Activated naive CD4-positive, alpha-beta T cell treated with anti-CD3 and anti-CD28 coated beads, Interleukin-2, amount 50 U/mL, for 16 hours (primary cell): ENCODE results near the gene CCDC136.
A peak's percentile ranks its signal among the peaks of the same experiment; 100 is the strongest.

Experiments used
- DNase-seq: peaks from one replicate; pipeline ENCODE4 v3.0.0-alpha.2; 2020

Gene CCDC136

DNA sequence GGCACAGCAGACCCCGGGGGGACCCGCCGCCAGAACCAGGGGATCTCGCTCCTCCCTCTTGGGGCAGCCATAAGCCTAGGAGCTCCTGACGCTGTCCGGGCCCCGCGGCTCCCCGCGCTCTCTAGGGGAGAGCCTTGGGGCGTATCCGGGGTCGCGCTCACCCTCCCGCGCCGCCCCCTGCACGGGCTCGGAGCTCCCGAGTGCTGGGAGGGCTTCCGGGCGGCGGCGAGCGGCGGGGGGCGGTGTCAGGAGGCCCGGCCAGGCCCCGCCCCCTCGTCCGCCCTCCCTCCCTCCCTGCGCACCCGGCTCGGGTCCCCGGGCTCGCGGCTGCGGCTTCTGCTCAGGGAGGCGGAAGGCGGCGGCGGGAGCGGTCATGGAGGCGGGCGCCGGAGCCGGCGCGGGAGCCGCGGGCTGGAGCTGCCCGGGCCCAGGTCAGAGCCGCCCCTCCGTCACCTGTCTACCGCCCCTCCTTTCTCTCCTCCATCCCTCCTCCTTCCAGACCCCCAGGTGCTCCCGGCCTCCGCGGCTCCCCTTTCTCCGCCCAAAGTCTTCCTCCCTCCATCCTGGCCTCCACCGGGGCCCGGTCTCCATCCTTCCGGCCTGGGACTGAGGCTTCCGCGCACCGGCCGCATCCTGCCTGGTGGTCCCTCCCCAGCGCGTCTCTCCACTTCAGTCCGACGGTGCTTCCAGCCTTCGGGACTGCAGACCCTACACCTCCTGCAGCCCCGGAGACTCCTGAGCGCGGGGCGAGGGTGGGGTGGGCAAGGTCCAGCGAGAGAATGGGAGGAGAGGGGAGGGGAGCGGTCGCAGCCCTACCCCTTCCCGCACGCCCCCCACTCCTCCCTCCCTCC, at the start of gene CCDC136:
CCDC136 (plus strand) TSS at position 848 of the 851 bp plus-strand sequence. CDS start 444 bp downstream, outside the sequence.
- DNase-seq = peak; percentile 77

DNA sequence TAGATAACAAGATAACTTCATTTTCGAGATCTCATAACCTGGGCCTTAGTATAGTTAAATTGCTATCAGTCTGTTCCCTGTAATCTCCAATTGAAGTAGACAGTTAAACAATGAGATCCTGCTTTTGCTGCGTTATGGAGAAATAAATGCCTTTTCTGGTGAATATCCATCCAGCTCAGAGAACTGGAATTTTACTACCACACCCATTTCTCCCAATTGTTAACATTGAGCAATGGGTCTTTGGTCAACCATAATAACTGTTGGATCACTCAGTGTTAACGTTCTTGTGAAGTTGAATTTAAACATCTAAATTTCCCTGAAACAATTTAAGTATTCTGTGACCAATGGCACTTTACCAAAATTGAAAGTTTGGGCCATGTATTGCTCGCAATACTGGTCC, 49.6 kb upstream of the CCDC136 start:
- no peak for DNase-seq

DNA sequence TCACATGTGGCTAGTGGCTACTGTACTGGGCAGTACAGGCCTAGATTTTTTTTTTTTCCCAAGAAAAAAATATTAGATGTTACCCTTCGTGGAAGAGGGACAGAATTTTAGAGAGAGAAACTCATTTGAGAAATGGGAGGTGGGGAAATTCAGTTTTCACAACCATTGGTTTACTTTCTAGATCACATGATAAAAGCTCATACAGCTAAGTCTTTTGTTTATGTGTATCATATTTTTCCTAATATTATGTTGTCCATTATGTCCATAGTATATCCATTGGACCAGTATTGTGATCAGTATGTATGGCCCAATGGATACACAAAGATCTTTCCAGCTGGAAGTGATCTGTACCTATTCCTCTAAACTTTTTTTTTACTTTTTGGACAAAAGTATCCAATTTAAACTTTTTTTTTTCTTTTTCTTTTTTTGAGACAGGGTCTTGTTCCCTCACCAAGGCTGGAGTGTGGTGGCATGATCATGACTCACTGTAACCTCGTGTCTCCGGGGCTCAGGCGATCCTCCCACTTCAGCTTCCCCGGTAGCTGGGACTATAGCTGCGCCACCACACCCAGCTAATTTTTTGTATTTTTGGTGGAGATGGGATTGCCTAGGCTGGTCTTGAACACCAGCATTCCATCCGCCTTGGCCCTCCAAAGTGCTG, 48.5 kb upstream of the CCDC136 start:
- no peak for DNase-seq

DNA sequence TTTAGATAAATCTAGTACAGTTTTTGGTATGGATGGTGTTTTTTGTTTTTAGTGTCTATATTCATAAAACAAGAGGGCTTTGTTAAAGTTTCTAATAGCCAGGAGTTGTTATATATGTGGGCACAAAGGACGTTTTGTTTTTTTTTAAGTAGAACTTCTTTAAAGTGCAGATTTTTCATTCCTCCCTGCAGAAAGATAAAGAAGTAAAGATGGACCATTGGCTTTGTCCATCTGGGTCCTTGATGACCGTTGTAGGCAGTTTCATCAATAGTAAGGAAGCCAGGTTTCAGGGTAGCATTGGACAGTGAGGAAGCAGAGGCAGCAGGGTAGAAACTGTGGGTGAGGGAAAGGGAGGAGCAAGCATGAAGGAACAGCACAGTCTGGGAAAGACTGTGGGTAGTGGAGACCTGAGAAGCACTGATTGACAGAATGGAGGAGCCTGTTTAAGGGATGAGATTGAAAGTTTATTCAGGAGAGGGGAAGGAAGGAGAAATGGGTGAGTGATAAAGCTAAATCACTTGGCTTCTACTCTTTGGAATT, 47.3 kb upstream of the CCDC136 start:
- DNase-seq = no peak

DNA sequence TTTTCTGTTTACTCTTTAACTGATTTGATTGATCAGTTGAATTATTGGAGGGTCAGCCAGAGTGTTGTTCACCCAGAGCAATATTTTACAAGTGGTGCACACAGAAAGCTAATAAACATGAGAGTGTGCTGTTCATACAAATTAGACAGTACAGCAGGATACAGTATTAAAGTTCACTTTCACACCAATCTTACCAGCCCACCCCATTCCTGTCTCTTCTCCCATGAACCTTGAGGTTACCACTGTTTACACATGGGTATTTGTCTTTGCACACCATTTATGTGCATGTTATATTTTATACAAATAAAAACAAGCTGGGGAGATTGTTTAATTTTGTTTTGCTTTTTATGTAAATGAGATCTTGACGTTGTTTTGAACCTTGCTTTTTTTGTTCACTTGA, 46.1 kb upstream of the CCDC136 start:
- no peak for DNase-seq

DNA sequence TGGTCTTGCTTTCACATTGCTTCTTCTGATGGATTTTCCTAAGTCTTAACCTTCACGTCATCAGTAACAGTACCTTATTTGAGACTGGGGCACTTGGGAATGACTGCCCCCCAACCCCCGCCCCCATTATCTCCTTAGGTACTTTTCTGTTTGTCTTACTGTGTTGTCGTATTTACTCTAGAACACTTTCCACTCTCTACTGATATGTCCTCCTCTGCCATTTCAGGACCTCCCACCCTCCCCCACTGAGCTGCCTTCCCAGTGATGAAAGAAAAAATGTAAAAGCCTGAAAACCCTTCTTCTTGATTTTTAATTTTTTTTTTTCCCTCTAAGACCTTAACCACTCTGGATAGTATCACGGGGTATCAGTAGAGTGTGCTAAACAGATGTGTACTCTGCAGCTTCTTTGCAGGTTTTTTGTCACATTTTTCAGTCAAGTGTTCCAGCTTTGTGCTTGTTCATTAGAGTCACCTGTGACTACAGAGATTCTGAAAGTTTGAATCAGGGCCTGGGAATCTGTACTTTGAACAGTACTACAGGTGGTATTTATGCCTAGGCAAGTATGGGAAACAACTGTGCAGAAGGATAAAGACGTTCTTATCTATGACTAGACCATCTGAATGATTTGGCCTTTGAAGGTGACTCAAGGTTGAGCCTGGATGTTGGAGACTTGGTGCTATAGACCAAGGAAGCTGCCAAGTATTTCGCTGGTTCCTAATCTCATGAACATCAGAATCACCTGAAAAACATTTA, 44.3 kb upstream of the CCDC136 start:
- no peak for DNase-seq

DNA sequence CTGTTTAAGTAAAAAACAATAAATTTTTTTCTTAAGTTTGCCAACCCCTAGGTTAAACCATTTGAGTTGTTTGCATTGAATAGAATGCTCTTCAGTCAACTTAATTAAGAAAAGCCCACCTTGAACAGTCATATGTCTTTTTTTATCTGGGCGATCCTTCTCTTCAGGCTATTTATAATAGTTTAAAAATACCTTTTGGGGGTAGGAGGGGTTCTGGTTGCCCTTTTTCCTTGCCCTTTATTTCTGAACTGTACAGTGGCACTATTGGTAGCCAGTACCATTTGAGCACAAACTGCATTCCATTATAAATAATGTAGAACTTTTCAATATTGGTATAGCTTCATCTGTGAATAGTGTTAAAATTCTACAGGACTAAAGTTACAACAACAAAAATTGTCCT, 39.5 kb upstream of the CCDC136 start:
- DNase-seq = no peak

DNA sequence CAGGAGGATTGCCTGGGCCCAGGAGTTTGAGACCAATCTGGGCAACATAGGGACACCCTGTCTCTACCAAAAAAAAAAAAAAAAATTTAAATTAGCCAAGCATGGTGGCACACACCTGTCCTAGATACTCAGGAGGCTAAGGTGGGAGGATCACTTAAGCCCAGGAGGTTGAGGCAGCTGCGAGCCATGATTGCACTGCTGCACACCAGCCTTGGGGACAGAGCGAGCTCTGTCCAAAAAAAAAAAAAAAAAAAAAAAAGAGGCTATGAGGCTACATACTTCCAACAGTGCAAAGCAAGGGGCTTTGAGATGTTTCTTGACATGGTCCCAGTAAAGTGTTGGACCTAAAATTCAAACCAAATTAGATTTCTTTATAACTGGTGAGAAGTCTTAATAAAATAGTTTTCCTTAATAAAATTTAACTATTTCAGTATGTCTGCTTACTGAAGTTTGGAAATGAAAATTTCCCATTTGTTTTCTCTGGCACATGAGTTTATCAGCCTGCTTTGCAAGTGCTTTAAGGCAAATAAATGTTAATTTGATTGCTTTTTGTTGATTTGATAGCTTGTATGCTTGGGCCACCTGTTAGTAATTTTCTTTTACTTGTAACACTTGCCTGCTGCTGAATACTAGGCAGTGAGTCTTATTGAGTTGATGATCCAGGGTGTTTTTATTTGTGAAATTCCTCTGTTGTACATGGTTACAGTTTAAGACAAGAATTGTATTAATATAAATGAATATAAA, 36.5 kb upstream of the CCDC136 start:
- DNase-seq = no peak

DNA sequence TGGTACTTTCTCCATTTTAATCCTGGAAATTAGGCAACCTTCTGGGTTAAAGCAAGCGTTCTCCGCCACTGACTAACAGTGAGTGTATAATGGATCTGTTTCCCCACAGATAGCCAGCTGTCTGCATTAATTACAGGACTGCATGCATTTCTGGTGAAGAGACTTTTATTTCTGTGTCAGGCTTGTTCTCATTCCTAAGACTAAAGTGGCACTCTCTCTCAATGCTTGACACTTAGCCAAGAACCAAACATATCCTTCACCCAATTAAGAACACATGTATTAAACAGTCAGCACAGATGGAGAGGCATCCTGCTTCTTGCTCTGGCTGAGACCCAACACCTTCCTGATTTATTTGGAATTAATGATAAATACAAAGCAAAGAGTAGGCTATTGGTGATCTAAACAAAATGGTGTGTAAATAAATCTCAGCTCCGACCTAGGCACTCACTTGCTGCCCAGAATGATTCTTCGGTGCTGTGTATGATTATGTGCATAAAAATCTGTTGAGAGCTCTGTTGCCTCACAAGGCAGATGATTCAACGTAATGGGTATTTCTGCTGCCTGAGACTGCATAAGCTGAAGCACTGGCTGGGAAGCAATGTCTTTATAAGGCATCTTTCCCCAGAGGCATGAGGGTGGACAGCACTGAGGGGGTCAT, 35.8 kb upstream of the CCDC136 start:
- no peak for DNase-seq

DNA sequence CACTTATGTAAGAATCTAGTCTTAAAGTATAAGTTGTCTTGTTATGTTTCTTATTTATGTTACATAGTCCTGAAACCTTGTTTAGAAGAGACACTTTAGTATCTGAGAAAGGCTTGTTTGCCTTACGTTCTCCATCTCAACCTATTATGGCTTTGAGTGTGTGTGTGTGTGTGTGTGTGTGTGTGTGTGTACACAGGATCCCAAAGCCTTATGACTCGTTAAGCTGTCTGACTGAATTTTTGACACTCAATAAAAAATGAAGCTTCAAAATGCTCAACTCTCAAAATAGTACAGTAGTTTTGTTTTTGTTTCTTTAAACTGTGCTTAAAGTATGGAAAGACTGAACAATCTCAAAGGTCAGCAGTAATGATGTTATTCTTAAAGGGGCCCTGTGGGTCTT, 34.6 kb upstream of the CCDC136 start:
- DNase-seq = no peak

DNA sequence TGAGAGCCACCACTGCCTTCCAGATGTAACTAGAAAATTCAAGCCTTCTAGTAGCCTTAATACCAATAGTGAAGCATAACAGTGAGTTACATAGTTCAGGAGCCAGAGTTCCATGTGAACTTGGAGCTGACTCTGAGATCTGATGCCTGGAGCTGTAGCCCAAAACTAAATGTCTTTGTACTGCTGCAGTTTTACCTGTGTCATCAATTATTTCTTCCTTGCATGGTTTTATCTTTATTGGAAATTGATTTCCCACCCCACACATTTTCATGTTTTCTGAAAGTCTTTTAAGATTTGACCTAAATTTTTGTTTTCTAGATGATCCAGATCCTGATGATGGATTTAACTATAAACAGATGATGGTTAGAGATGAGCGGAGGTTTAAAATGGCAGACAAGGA, 33.2 kb upstream of the CCDC136 start:
- DNase-seq = no peak

DNA sequence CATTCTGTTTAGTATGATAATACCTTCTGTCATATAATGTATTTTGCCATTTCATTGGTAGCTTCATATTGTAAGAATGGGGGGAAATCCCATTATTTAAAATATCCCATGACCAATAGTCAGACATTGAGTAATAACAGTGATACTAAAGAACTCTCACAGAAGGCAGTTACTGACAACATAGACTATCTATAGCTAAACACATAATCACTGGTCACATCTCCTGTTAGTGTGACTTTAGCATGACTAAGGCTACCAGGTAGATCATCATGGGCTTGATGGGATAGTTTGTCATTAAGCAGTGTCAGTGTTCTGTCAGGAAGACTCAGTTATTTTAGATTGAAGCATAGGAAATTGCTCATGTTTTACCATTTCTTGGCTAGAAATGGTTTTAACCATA, 32.5 kb upstream of the CCDC136 start:
- DNase-seq = no peak

DNA sequence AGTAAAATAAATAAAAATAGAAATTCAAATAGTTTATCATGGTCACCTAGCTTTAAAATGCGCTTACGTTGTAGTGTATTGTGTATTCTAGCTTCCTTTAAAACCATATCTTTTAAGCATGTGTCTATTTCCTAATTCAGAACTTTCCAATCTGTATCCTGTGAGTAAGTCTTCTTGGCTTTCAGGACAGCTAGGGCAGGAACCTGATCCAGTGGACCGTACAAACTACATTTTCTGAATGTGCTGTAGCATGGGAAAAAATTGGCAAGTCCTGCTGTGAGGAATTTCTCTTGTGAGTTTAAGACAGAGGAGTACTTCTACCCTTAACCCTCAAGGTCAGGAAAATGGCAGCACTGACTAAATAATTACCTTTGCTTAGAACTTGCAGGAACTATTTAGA, 28.2 kb upstream of the CCDC136 start:
- no peak for DNase-seq

DNA sequence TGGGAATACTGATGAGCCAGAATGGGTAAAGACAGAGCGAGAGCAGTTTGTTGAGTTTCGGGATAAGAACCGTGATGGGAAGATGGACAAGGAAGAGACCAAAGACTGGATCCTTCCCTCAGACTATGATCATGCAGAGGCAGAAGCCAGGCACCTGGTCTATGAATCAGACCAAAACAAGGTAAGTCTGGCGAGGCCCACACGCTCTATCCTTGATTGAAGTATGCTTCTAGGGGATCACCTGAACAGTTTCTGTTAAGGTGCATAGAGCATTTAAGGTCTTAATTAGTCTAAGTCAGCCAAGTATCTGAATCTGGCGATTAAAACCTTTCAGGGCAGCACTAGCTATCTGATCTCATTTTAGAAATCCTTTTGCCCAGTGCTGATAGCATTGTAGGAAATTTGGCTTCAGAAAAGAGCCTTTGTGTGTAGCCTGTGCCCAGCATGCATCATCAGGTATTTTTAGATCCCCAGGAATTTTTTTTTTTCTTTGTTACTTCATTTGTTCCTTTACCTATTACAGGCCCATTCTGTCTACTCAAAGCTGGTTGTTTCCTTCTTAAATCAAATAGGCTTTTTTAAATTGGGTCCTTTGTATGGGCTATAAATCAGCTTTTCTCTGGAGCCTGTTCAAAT, 24.2 kb upstream of the CCDC136 start:
- no peak for DNase-seq

DNA sequence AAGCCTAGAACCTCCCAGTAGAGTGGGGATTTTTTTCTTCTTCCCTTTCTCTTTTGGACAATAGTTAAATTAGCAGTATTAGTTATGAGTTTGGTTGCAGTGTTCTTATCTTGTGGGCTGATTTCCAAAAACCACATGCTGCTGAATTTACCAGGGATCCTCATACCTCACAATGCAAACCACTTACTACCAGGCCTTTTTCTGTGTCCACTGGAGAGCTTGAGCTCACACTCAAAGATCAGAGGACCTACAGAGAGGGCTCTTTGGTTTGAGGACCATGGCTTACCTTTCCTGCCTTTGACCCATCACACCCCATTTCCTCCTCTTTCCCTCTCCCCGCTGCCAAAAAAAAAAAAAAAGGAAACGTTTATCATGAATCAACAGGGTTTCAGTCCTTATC, 21.5 kb upstream of the CCDC136 start:
- DNase-seq = no peak

DNA sequence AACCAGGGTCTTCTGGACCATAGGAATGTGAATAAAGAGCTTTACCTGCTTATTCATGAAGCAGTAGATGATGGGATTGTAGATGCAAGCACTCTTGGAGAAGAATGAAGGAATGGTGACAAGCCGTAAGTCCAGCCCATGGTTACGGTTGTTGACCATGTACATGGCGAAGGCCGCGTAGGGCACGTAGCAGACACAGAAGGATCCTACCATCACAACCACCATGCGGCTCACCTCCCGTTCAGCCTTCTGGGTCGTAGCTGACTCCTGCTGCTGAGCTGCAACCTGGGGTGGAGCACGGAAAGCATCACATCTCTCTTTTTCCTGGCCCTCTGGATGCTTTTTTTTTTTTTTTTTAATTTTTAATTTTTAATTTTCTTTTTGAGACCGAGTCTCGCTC, 18.2 kb upstream of the CCDC136 start:
- DNase-seq = no peak

DNA sequence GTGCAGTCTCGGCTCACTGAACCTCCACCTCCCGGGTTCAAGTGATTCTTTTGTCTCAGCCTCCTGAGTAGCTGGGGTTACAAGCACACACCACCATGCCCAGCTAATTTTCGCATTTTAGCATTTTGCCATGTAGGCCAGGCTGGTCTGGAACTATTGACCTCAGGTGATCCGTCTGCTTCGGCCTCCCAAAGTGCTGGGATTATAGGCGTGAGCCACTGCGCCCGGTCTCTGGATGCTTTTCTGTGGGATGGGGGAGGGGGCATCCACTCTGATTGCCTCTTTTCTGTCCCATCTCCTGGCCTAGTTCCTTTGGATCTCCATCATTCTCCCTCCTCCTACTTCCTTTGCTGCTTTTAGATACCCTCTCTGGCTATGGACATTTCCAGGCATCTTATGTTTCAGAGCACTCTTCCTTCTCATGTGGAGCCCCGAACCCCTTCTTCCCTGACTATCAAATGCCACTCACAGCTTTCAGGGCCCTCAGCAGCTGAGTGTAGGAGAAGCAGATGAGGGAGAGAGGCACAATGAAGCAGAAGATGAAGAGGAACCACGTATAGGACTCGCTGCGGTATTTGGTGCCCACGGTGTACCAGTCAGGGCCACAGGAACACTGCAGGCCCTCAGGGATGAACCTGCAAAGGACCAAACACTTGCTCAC, 17.6 kb upstream of the CCDC136 start:
- no peak for DNase-seq

DNA sequence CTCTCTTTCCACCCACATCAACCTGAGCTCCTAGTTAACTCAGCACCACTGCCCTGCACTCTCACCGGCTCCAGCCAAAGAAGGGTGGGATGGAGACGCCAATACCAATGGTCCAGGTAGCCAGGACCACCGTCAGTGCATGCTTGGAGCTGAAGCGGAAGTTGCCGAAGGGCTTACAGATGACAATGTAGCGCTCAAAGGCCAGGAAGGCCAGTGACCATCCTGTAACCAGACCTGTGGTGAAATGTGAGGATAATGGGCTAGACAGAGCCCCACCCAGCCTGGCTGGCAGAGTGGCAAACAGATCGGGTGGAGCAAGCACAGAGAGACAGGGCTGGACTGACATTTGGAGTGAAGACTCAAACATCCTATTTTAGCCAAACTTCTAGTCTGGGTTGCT, 16.8 kb upstream of the CCDC136 start:
- DNase-seq = no peak

DNA sequence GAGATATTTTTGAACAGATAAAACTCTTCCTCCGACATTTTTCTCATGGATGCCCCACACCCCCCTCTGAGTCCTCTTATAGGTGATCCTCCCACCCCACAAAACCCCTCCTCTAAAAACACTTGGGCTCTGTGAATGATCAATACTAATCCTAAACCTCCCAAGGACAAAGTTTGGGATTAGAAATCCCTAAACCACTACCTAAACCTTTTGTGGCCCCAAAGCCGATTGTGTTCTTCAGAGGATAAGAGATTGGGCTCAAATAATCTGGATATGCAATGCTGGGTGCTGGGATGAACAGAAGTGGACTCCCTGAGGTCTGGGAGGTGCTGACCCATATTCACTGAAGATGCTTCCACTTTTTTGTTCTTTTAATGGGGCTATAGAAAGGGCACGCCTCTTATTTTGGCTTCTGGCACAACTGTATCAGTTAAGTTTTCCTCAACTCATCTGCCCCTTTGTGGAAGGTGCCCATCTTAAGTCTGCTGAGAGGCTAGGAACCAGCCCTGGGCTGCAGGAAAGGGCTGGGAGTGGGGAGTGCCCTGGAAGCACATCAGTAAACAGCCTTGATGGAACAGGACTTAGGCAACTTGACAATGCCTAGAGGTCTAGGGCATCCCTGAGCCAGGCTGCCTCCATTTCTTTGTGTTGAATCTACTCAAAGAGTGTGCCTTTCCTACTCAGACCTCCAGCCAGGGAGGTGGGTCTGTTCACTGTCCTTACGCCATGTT, 15.9 kb upstream of the CCDC136 start, which contains the start of gene OPN1SW:
OPN1SW (minus strand) TSS at position 51 of the 731 bp plus-strand sequence; CDS start at position 38, 13 bp downstream.
- no peak for DNase-seq
